GDM1 (cell line): ENCODE data around the gene FGD4.

Experiments used
- DNase-seq: peaks from one replicate; lab custom pipeline; 2025; lab: John Stamatoyannopoulos, UW

Gene FGD4

GRCh38 chr12:32681272-32681671 lies 281.9 kb downstream of the FGD4 start:
- DNase-seq = no peak

- DNase-seq = no peak
Measured at GRCh38 chr12:32686340-32686739, 287.0 kb downstream of the FGD4 start.

- no peak for DNase-seq
Measured at GRCh38 chr12:32688786-32689185, 289.4 kb downstream of the FGD4 start.

- DNase-seq = no peak
Measured at GRCh38 chr12:32690927-32691326, 291.6 kb downstream of the FGD4 start.

GRCh38 chr12:32692358-32692757 lies 293.0 kb downstream of the FGD4 start:
- DNase-seq = no peak

GRCh38 chr12:32693036-32693435 lies 293.7 kb downstream of the FGD4 start:
- no peak for DNase-seq
